Stimulated activated CD4-positive, alpha-beta T cell treated with anti-CD3 and anti-CD28 coated beads, Interleukin-4, amount 100 ng/mL, for 1 hour (primary cell): ENCODE data around the gene PIGBOS1.
"Not testable (repeated sequence)": the region's sequence is repeated elsewhere in the genome, so short reads cannot be mapped to it uniquely, and the experiment has no call there.

Experiments
- DNase-seq: peaks from one replicate; pipeline ENCODE4 v3.0.0-alpha.2; 2020

PIGBOS1 gene

GRCh38 chr15:55290528-55291057 is 28.3 kb downstream of the PIGBOS1 start:
- DNase-seq = peak; percentile 87

- DNase-seq = peak; percentile 80
Measured at GRCh38 chr15:55289746-55290527, 29.0 kb downstream of the PIGBOS1 start, which contains the start of gene RAB27A. RAB27A (minus strand) TSS chr15:55289813; CDS start chr15:55234934, 54,879 bp downstream.

- peak; percentile 43 for DNase-seq
Measured at GRCh38 chr15:55289011-55289745, 29.7 kb downstream of the PIGBOS1 start.

- DNase-seq = no peak
Measured at GRCh38 chr15:55288006-55288717, 30.8 kb downstream of the PIGBOS1 start.

- DNase-seq = not testable (repeated sequence)
Measured at GRCh38 chr15:55286442-55287189, 32.3 kb downstream of the PIGBOS1 start.

- no peak for DNase-seq
Measured at GRCh38 chr15:55284426-55284825, 34.5 kb downstream of the PIGBOS1 start.

- DNase-seq = no peak
Measured at GRCh38 chr15:55283379-55284147, 35.4 kb downstream of the PIGBOS1 start.

GRCh38 chr15:55282284-55282833 is 36.6 kb downstream of the PIGBOS1 start:
- DNase-seq = no peak

GRCh38 chr15:55281517-55282228 is 37.2 kb downstream of the PIGBOS1 start:
- no peak for DNase-seq

- DNase-seq = not testable (repeated sequence)
Measured at GRCh38 chr15:55280589-55280988, 38.3 kb downstream of the PIGBOS1 start.

GRCh38 chr15:55279746-55280351 is 39.1 kb downstream of the PIGBOS1 start:
- no peak for DNase-seq

GRCh38 chr15:55279100-55279745 is 39.7 kb downstream of the PIGBOS1 start:
- DNase-seq = no peak

- DNase-seq = no peak
Measured at GRCh38 chr15:55277715-55278114, 41.2 kb downstream of the PIGBOS1 start.

GRCh38 chr15:55277116-55277564 is 41.8 kb downstream of the PIGBOS1 start:
- DNase-seq = no peak

- DNase-seq = no peak
Measured at GRCh38 chr15:55276324-55276723, 42.6 kb downstream of the PIGBOS1 start.

- no peak for DNase-seq
Measured at GRCh38 chr15:55270291-55270690, 48.6 kb downstream of the PIGBOS1 start.

GRCh38 chr15:55268176-55268695 is 50.7 kb downstream of the PIGBOS1 start:
- DNase-seq = no peak

- peak; percentile 44 for DNase-seq
Measured at GRCh38 chr15:55267401-55268175, 51.3 kb downstream of the PIGBOS1 start.
